T-helper 9 cell (primary cell): Measurements from ENCODE around the gene FAF1.
"Not testable (repeated sequence)": the region's sequence is repeated elsewhere in the genome, so short reads cannot be mapped to it uniquely, and the experiment has no call there.

ENCODE experiments used
- DNase-seq: peaks from one replicate; pipeline ENCODE4 v3.0.0-alpha.2; 2020

The FAF1 gene

GRCh38 chr1:50750021-50750619 lies 209.9 kb downstream of the FAF1 start:
- no peak for DNase-seq

GRCh38 chr1:50747394-50747793 lies 212.7 kb downstream of the FAF1 start:
- no peak for DNase-seq

DNA sequence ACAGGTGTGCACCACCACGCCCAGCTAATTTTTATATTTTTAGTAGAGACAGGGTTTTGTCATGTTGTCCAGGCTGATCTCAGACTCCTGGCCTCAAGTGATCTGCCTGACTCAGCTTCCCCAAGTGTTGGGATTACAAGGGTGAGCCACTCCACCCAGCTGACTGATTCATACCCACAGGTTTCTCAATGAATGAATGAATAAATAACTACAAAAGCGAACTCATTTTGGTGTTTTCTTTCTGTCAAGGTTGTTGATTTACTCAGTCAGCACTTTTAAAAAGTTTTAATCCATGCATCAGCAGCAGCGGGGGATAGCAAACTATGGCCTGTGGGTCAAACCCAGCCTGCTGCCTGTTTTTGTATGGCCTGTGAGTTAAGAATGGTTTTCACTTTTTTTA lies 217.5 kb downstream of the FAF1 start:
- DNase-seq: no peak

DNA sequence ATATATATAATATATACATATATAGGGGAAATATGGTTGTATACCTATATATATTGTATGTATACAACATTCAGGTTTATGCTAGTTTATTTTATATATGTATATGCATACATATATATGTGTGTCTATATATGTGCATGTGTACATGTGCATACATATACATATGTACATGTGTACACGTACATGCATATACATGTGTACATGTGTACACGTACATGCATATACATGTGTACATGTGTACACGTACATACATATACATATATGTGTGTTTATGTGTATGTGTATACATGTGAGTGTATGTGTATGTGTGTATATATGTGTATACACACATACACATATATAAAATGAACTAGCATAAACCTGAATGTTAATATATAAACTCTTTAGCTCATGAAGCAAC lies 220.9 kb downstream of the FAF1 start:
- DNase-seq: no peak

DNA sequence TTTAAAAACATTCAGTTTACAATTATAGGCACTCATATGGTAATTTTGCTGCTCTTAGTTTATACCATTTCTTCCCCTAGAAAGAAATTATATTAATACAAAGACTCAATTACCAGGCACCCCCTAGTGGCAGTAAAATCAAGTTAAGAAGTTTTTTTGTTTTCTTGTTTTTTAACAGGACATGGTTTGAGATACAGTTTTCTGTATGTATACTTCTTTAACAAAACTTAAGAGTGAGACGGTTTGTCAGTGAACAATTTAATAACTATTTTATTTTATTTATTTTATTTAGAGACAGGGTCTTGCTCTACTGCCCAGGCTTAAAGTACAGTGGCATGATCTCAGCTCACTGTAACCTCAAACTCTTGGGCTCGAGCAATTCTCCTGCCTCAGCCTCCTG lies 224.6 kb downstream of the FAF1 start:
- no peak for DNase-seq

DNA sequence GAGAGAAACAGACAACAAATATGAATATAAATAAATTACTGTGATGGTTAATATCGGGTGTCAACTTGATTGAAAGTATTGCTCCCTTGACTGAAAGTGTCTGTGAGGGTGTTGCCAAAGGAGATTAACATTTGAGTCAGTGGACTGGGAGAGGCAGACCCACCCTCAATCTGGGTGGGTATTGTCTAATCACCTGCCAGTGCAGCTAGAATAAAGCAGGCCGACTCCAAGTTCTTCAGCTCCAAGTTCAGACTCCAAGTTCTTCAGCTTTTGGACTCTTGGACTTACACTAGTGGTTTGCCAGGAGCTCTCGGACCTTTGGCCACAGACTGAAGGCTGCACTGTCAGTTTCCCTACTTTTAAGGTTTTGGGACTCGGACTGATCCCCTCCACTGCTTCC lies 232.5 kb downstream of the FAF1 start:
- DNase-seq: not testable (repeated sequence)

GRCh38 chr1:50724626-50725286 lies 235.3 kb downstream of the FAF1 start:
- no peak for DNase-seq

DNA sequence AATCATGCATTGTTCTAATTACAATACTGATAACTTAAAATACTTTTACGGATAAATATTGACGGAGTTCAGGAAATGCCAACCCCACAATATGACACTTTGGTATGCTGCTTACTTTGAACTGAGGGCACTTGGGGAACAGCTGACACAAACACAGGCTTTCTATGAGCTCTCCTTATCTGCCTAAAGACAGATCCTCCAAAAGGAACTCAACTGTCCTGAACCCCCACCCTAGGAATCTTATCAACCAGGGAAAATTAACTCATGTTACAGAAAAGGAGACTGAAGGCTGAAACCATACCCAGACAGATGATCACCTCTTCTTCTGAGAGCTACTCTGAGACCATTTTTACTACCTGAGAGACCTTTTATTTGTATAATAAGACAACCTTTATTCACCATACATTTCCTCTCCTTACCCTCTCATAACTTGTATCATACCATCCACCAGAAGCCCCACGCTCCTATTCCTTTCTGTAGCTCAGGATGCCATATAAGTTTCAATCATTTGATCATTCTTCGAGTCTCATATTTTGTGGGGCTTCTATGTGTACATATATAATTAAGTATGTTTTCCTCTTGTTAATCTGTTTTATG lies 239.5 kb downstream of the FAF1 start:
- DNase-seq: no peak

- DNase-seq: no peak
These were observed 240.9 kb downstream of the FAF1 start for GRCh38 chr1:50719126-50719525.

GRCh38 chr1:50717327-50717726 lies 242.7 kb downstream of the FAF1 start:
- no peak for DNase-seq

GRCh38 chr1:50716455-50716854 lies 243.6 kb downstream of the FAF1 start:
- DNase-seq: not testable (repeated sequence)

- DNase-seq: no peak
These were observed 250.0 kb downstream of the FAF1 start for GRCh38 chr1:50710099-50710498.

DNA sequence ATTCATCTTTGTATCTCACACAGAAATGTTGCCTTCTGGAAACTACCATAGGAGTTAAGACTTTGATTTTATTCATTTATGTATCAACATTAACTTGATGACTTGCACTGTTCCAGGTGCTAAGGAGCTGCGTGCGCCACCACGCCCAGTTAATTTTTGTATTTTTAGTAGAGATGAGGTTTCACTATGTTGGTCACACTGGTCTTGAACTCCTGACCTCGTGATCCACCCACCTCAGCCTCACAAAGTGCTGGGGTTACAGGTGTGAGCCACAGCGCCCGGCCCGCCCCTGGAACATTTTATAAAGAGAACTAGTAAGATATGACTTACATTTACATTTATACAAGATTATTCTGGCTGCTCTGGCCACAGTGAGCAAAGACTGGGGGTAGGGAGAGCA lies 252.2 kb downstream of the FAF1 start:
- DNase-seq: no peak

- DNase-seq: no peak
These were observed 254.4 kb downstream of the FAF1 start for GRCh38 chr1:50705699-50706098.

DNA sequence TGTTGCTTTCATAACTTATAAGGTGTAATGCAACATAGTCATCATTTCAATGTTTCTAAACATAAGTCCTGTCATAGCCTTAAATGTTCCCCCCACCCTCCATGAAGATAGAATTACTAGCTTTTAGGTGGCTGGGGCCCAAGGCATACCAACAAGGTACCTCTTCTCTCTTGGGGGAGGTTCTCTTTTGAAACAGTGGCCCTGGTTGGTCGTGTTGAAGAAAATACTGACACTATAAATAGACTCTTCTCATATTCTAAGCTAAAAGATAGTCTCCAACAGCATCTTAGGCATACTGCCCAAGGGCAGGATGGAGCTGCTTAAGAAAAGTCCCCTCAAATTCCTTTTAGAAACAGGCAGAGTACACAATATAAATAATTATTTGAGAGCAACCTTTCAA lies 255.0 kb downstream of the FAF1 start:
- no peak for DNase-seq

DNA sequence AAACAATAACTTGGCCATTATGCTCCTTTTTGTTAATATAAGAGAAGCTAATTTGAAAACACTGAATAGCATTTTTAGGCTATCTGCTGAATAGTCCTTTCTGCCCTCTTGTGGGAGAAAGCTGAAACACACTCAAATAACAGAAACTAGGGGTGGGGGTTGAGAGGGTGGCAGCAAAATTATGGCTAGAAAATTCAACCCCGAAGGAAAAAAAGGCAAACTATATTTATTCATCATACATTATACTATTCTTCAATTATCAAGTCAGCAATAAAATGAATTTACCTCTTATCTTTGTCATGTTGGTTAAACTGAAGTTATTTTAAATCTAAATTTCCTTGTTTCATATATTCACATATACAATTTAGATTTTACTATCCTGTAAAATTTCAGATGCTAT lies 255.9 kb downstream of the FAF1 start:
- DNase-seq: no peak

GRCh38 chr1:50703240-50703639 lies 256.8 kb downstream of the FAF1 start:
- DNase-seq: no peak

DNA sequence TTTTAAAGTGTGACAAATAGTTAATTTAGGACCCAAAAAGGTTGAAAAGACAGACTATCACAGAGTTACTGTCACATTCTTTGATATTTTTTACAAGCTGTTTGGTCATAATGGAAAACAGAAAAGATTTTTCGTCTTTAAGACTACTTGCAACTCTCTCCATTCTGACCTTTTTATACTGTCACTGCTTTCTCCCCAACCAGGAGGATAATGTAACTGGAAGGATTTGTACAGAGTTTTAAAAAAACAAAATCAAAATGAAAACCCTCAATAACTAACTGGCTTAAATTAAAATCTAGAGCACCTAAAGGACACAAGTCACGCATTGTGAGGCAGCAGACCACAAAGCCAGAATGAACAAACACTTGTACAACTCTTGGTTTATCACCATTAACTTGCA lies 257.7 kb downstream of the FAF1 start:
- no peak for DNase-seq

DNA sequence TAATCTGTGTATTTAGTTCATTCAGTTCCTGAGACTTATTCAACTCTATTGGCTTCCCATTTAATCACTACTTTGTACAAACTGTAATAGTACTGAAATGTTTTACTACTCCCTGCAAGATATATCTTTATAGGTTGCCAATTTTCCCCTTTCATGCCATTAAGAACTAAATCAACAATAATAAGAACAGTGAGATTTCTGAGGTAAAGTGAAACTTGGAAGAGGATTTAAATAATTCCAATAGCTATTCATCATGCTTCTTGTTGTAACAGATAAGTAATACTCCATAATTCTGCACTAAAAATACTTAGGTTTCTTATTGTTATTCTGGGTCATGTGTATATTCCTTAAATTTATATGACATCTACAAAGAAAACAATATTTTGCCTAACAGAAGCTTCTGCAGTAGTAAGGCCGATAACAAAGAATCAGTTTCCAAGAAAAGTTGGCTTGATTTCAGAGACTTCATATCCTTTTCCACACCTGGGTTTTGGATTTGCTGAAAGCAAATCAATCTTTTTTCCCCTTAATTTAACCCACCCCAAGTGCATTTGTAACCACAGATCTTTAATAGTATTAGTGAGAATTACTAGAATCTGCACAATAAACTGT lies 258.3 kb downstream of the FAF1 start:
- DNase-seq: no peak

- no peak for DNase-seq
These were observed 259.4 kb downstream of the FAF1 start for GRCh38 chr1:50700621-50701020.

DNA sequence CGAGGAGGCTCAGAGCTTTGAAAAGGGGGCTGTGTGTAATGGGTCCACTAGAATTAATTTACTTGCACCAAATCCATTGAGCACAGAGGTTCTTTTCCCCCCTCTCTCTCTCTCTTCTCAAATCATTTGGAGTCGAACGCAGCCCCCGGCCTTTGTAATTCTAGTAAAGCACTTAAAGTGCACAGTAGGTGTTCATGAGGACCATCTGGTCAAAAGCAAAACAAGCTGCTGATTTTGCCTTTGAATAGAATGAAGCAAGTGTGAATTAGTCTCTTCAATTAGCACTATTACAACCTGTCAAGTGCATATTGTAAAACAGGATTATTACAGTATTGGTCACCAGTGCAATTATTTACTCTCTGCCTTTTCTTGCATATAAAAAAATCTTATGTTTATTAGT lies 259.9 kb downstream of the FAF1 start:
- DNase-seq: no peak

DNA sequence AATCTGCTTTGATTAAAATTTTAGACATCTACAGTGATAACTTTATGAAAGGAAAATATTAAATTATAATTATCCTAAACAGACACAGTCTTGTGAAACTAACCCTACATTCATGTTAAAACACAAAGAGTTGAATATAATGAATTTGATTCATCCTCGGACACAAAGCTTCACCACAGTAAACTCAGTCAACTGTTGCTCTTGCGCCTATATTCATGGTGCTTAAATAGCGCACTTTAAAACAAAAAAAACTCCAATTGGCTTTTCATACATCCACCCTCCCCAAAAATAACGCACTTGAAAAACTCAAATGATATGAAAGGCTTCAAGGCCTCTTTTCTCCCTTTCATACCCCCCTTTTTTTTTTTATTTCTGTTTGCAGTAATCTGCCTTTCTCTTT lies 260.3 kb downstream of the FAF1 start:
- no peak for DNase-seq

GRCh38 chr1:50697440-50698421 lies 262.3 kb downstream of the FAF1 start:
- DNase-seq: no peak
